ENCODE measurements around the gene GPR84.

GPR84 gene

GRCh38 chr12:54381136-54381535 is 16.9 kb upstream of the GPR84 start:
- H3K9me2 ChIP-seq (ENCODE audit: low read depth, low read length) = no peaks in the 10 kb centered on the region
- H3K4me2 ChIP-seq (ENCODE audit: low read length) = no peak overlapping the region
- no peaks in the 10 kb centered on the region for H3K9me3 ChIP-seq (ENCODE audit: low read length)
- no peaks in the 10 kb centered on the region for H3K79me2 ChIP-seq (ENCODE audit: insufficient read depth, low read length)
- no peak overlapping the region for H3K27ac ChIP-seq (ENCODE audit: low read depth, low read length, poor library complexity, severe bottlenecking)
- no peaks in the 10 kb centered on the region for H3K36me3 ChIP-seq (ENCODE audit: insufficient read depth, low read length)
- H3K4me3 ChIP-seq (ENCODE audit: low read depth, low read length, poor library complexity, severe bottlenecking) = no peak overlapping the region
- H3F3A ChIP-seq (ENCODE audit: insufficient read depth, low read length) = no peaks in the 10 kb centered on the region
- no peak for TF ChIP-seq EZH2 (IDR thresholded peaks at IDR 0.05; ENCODE audit: borderline replicate concordance, low read length)
- TF ChIP-seq, protein P1, sequence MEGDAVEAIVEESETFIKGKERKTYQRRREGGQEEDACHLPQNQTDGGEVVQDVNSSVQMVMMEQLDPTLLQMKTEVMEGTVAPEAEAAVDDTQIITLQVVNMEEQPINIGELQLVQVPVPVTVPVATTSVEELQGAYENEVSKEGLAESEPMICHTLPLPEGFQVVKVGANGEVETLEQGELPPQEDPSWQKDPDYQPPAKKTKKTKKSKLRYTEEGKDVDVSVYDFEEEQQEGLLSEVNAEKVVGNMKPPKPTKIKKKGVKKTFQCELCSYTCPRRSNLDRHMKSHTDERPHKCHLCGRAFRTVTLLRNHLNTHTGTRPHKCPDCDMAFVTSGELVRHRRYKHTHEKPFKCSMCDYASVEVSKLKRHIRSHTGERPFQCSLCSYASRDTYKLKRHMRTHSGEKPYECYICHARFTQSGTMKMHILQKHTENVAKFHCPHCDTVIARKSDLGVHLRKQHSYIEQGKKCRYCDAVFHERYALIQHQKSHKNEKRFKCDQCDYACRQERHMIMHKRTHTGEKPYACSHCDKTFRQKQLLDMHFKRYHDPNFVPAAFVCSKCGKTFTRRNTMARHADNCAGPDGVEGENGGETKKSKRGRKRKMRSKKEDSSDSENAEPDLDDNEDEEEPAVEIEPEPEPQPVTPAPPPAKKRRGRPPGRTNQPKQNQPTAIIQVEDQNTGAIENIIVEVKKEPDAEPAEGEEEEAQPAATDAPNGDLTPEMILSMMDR (IDR thresholded peaks at IDR 0.05; ENCODE audit: low read length) = no peak
- no peak overlapping the region for H3K9ac ChIP-seq (ENCODE audit: low read length)
- H3K4me1 ChIP-seq (ENCODE audit: insufficient read depth, low read length, severe bottlenecking) = peaks cover 5% of the 10 kb centered on the region
- H3K27me3 ChIP-seq (ENCODE audit: insufficient read depth, low read length) = peaks cover 6% of the 10 kb centered on the region; the same call in 1 of the 2 replicates
- no peaks in the 10 kb centered on the region for H4K20me1 ChIP-seq (ENCODE audit: insufficient read depth, low read length)
- H2AFZ ChIP-seq (ENCODE audit: low read length) = no peak overlapping the region

- peak overlapping the region; percentile 51; the same call in 1 of the 2 replicates for H3K9ac ChIP-seq (ENCODE audit: low read length)
- peak overlapping the region; percentile 92 for H3K4me2 ChIP-seq (ENCODE audit: low read length)
- peaks cover 5% of the 10 kb centered on the region for H3K4me1 ChIP-seq (ENCODE audit: insufficient read depth, low read length, severe bottlenecking)
- peaks cover 6% of the 10 kb centered on the region; the same call in 1 of the 2 replicates for H3K27me3 ChIP-seq (ENCODE audit: insufficient read depth, low read length)
- H3K27ac ChIP-seq (ENCODE audit: low read depth, low read length, poor library complexity, severe bottlenecking) = no peak overlapping the region
- TF ChIP-seq, protein P1 (IDR thresholded peaks at IDR 0.05; ENCODE audit: low read length) = peak; percentile 100
- no peak for TF ChIP-seq EZH2 (IDR thresholded peaks at IDR 0.05; ENCODE audit: borderline replicate concordance, low read length)
- no peaks in the 10 kb centered on the region for H3K79me2 ChIP-seq (ENCODE audit: insufficient read depth, low read length)
- no peaks in the 10 kb centered on the region for H3K36me3 ChIP-seq (ENCODE audit: insufficient read depth, low read length)
- no peaks in the 10 kb centered on the region for H3K9me2 ChIP-seq (ENCODE audit: low read depth, low read length)
- no peaks in the 10 kb centered on the region for H3K9me3 ChIP-seq (ENCODE audit: low read length)
- H3K4me3 ChIP-seq (ENCODE audit: low read depth, low read length, poor library complexity, severe bottlenecking) = peak overlapping the region; percentile 57
- H2AFZ ChIP-seq (ENCODE audit: low read length) = 0 out of 2 replicates have a peak overlapping the region, but pooled peaks have one; percentile 65
- no peaks in the 10 kb centered on the region for H4K20me1 ChIP-seq (ENCODE audit: insufficient read depth, low read length)
- no peaks in the 10 kb centered on the region for H3F3A ChIP-seq (ENCODE audit: insufficient read depth, low read length)
These were observed 15.3 kb upstream of the GPR84 start for GRCh38 chr12:54379398-54380201.

GRCh38 chr12:54378796-54379397 is 14.6 kb upstream of the GPR84 start:
- no peaks in the 10 kb centered on the region for H3K9me2 ChIP-seq (ENCODE audit: low read depth, low read length)
- H3K36me3 ChIP-seq (ENCODE audit: insufficient read depth, low read length) = no peaks in the 10 kb centered on the region
- peaks cover 5% of the 10 kb centered on the region for H3K4me1 ChIP-seq (ENCODE audit: insufficient read depth, low read length, severe bottlenecking)
- no peaks in the 10 kb centered on the region for H3K9me3 ChIP-seq (ENCODE audit: low read length)
- H3K4me2 ChIP-seq (ENCODE audit: low read length) = peak overlapping the region; percentile 92
- H3K27me3 ChIP-seq (ENCODE audit: insufficient read depth, low read length) = peaks cover 6% of the 10 kb centered on the region; the same call in 1 of the 2 replicates
- no peak overlapping the region for H2AFZ ChIP-seq (ENCODE audit: low read length)
- TF ChIP-seq EZH2 (IDR thresholded peaks at IDR 0.05; ENCODE audit: borderline replicate concordance, low read length) = no peak
- TF ChIP-seq, protein P1 (IDR thresholded peaks at IDR 0.05; ENCODE audit: low read length) = no peak
- H3K27ac ChIP-seq (ENCODE audit: low read depth, low read length, poor library complexity, severe bottlenecking) = no peak overlapping the region
- no peaks in the 10 kb centered on the region for H3K79me2 ChIP-seq (ENCODE audit: insufficient read depth, low read length)
- H3K9ac ChIP-seq (ENCODE audit: low read length) = peak overlapping the region; percentile 51; the same call in 1 of the 2 replicates
- peak overlapping the region; percentile 57 for H3K4me3 ChIP-seq (ENCODE audit: low read depth, low read length, poor library complexity, severe bottlenecking)
- H4K20me1 ChIP-seq (ENCODE audit: insufficient read depth, low read length) = no peaks in the 10 kb centered on the region
- no peaks in the 10 kb centered on the region for H3F3A ChIP-seq (ENCODE audit: insufficient read depth, low read length)

Measured in OCI-LY1 (cell line).